ENCODE measurements around the gene KIAA1217. TPM values are rescaled to one million over a fixed set of nuclear protein-coding genes. Genes with fewer than 3 reads are reported as not detected.

Gene KIAA1217
- total and polyA plus RNA-seq, 2 experiments from 2014 or later, result 5.4 to 8.1 TPM

DNA sequence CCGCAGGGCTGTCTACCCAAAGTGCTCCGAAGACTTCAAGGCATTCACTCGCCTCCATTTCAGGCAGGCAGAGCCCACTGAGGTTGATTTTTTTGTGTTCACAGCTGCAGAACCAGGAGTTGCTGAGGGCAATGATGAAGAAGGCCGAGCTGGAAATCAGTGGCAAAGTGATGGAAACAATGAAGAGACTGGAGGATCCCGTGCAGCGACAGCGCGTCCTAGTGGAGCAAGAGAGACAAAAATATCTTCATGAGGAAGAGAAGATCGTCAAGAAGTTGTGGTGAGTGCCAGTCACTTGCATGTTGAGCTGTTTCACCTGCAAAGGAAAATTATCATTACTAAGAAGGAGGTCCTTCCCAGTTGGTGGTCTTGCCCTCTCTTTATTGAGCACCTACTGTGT lies 304.2 kb downstream of the KIAA1217 start:
- Histone ChIP-seq H3K36me3 (ENCODE audit: low read depth) (no peaks in the 10 kb centered on the region), H4K20me1 (ENCODE audit: insufficient read depth) (no peaks in the 10 kb centered on the region), H3K4me2 (ENCODE audit: unreplicated experiment) (no peak overlapping the region), H3F3A (ENCODE audit: insufficient read depth) (peaks cover 2% of the 10 kb centered on the region; the same call in 1 of the 2 replicates), H3K27me3 (replicated peaks; ENCODE audit: insufficient read depth) (no peaks in the 10 kb centered on the region), H3K9ac (no peak overlapping the region), H3K79me2 (ENCODE audit: insufficient read depth) (no peaks in the 10 kb centered on the region), H2AFZ (no peak overlapping the region), H3K9me2 (ENCODE audit: insufficient read depth) (no peaks in the 10 kb centered on the region), H3K9me3 (ENCODE audit: low read depth) (no peaks in the 10 kb centered on the region), H3K4me1 (ENCODE audit: insufficient read depth) (no peaks in the 10 kb centered on the region), H3K27ac (no peak overlapping the region), H3K4me3 (no peak overlapping the region)
- TF ChIP-seq EZH2 (IDR thresholded peaks at IDR 0.05; ENCODE audit: insufficient read depth, poor library complexity, severe bottlenecking) (no peak), EZH2phosphoT487 (IDR thresholded peaks at IDR 0.05; ENCODE audit: insufficient read depth, low read depth) (no peak)
- in situ Hi-C loops (cut with MboI), result loop anchor here (10.0 to 25.0 kb wide), 2 partner anchors 148 to 301 kb away; partner anchors contain the start of gene KIAA1217
- WGBS, 2 experiments (ENCODE audit: low coverage in 1 of 2, low lambda C conversion rate in 2 of 2, missing lambda C conversion rate in 2 of 2), result 54 to 60% methylated on average over 9 of the region's 9 CpGs
- DNase-seq, result peak; percentile 59

- no peak for DNase-seq
- H3K9ac ChIP-seq, result no peak overlapping the region
- H3K9me2 ChIP-seq (ENCODE audit: insufficient read depth), result no peaks in the 10 kb centered on the region
- H3K27me3 ChIP-seq (replicated peaks; ENCODE audit: insufficient read depth), result no peaks in the 10 kb centered on the region
- no peak overlapping the region for H3K4me2 ChIP-seq (ENCODE audit: unreplicated experiment)
- no peak overlapping the region for H3K27ac ChIP-seq
- H3K36me3 ChIP-seq (ENCODE audit: low read depth), result no peaks in the 10 kb centered on the region
- in situ Hi-C loops (cut with MboI), result loop anchor here (5.0 to 25.0 kb wide), 3 partner anchors 151 to 513 kb away; partner anchors contain the start of gene KIAA1217
- 0 out of 2 replicates have a peak, but pooled peaks cover 6% of the 10 kb centered on the region for H3K4me1 ChIP-seq (ENCODE audit: insufficient read depth)
- no peaks in the 10 kb centered on the region for H3K9me3 ChIP-seq (ENCODE audit: low read depth)
- H4K20me1 ChIP-seq (ENCODE audit: insufficient read depth), result no peaks in the 10 kb centered on the region
- 70 to 77% methylated on average over 2 of the region's 2 CpGs for WGBS, 2 experiments (ENCODE audit: low coverage in 1 of 2, low lambda C conversion rate in 2 of 2, missing lambda C conversion rate in 2 of 2)
- no peaks in the 10 kb centered on the region for H3K79me2 ChIP-seq (ENCODE audit: insufficient read depth)
- no peak overlapping the region for H2AFZ ChIP-seq
- no peak overlapping the region for H3K4me3 ChIP-seq
- TF ChIP-seq EZH2phosphoT487 (IDR thresholded peaks at IDR 0.05; ENCODE audit: insufficient read depth, low read depth), result no peak
- no peak for TF ChIP-seq EZH2 (IDR thresholded peaks at IDR 0.05; ENCODE audit: insufficient read depth, poor library complexity, severe bottlenecking)
- peaks cover 6% of the 10 kb centered on the region; the same call in 1 of the 2 replicates for H3F3A ChIP-seq (ENCODE audit: insufficient read depth)
These were observed 306.5 kb downstream of the KIAA1217 start for GRCh38 chr10:24515481-24515880.

GRCh38 chr10:24518411-24518810 lies 309.5 kb downstream of the KIAA1217 start:
- peak; percentile 26 for DNase-seq
- in situ Hi-C loops (cut with MboI), result loop anchor here (5.0 to 25.0 kb wide), 3 partner anchors 154 to 516 kb away; partner anchors contain the start of gene KIAA1217
- no peaks in the 10 kb centered on the region for H3K9me2 ChIP-seq (ENCODE audit: insufficient read depth)
- H3K9me3 ChIP-seq (ENCODE audit: low read depth), result no peaks in the 10 kb centered on the region
- 0 out of 2 replicates have a peak, but pooled peaks cover 6% of the 10 kb centered on the region for H3K4me1 ChIP-seq (ENCODE audit: insufficient read depth)
- no peak overlapping the region for H3K4me2 ChIP-seq (ENCODE audit: unreplicated experiment)
- H3K36me3 ChIP-seq (ENCODE audit: low read depth), result no peaks in the 10 kb centered on the region
- peak overlapping the region; percentile 74 for H2AFZ ChIP-seq
- no peaks in the 10 kb centered on the region for H3K79me2 ChIP-seq (ENCODE audit: insufficient read depth)
- no peaks in the 10 kb centered on the region for H3K27me3 ChIP-seq (replicated peaks; ENCODE audit: insufficient read depth)
- no peak overlapping the region; the same call in 1 of the 2 replicates for H3K9ac ChIP-seq
- H3K27ac ChIP-seq, result no peak overlapping the region
- H3F3A ChIP-seq (ENCODE audit: insufficient read depth), result peaks cover 6% of the 10 kb centered on the region; the same call in 1 of the 2 replicates
- no peaks in the 10 kb centered on the region for H4K20me1 ChIP-seq (ENCODE audit: insufficient read depth)
- H3K4me3 ChIP-seq, result no peak overlapping the region
- TF ChIP-seq EZH2 (IDR thresholded peaks at IDR 0.05; ENCODE audit: insufficient read depth, poor library complexity, severe bottlenecking) (no peak), EZH2phosphoT487 (IDR thresholded peaks at IDR 0.05; ENCODE audit: insufficient read depth, low read depth) (no peak)
- WGBS, 2 experiments (ENCODE audit: low coverage in 1 of 2, low lambda C conversion rate in 2 of 2, missing lambda C conversion rate in 2 of 2), result 63 to 64% methylated on average over 7 of the region's 7 CpGs

- H3K27me3 ChIP-seq (replicated peaks; ENCODE audit: insufficient read depth), result no peaks in the 10 kb centered on the region
- peak overlapping the region; percentile 74 for H2AFZ ChIP-seq
- no peaks in the 10 kb centered on the region for H4K20me1 ChIP-seq (ENCODE audit: insufficient read depth)
- H3K79me2 ChIP-seq (ENCODE audit: insufficient read depth), result no peaks in the 10 kb centered on the region
- no peaks in the 10 kb centered on the region for H3K36me3 ChIP-seq (ENCODE audit: low read depth)
- in situ Hi-C loops (cut with MboI), result loop anchor here (5.0 to 25.0 kb wide), 3 partner anchors 154 to 517 kb away; partner anchors contain the start of gene KIAA1217
- H3K4me3 ChIP-seq, result 0 out of 2 replicates have a peak overlapping the region, but pooled peaks have one; percentile 20
- H3K27ac ChIP-seq, result no peak overlapping the region
- H3K9me3 ChIP-seq (ENCODE audit: low read depth), result no peaks in the 10 kb centered on the region
- peak overlapping the region; percentile 56 for H3K4me2 ChIP-seq (ENCODE audit: unreplicated experiment)
- 10% methylated on average over 15 of the region's 15 CpGs for WGBS, 2 experiments (ENCODE audit: low coverage in 1 of 2, low lambda C conversion rate in 2 of 2, missing lambda C conversion rate in 2 of 2)
- no peaks in the 10 kb centered on the region for H3K9me2 ChIP-seq (ENCODE audit: insufficient read depth)
- peaks cover 6% of the 10 kb centered on the region; the same call in 1 of the 2 replicates for H3F3A ChIP-seq (ENCODE audit: insufficient read depth)
- TF ChIP-seq EZH2 (IDR thresholded peaks at IDR 0.05; ENCODE audit: insufficient read depth, poor library complexity, severe bottlenecking) (no peak), EZH2phosphoT487 (IDR thresholded peaks at IDR 0.05; ENCODE audit: insufficient read depth, low read depth) (no peak)
- H3K9ac ChIP-seq, result peak overlapping the region; percentile 22; the same call in 1 of the 2 replicates
- peak; percentile 79 for DNase-seq
- 0 out of 2 replicates have a peak, but pooled peaks cover 6% of the 10 kb centered on the region for H3K4me1 ChIP-seq (ENCODE audit: insufficient read depth)
These were observed 310.2 kb downstream of the KIAA1217 start for GRCh38 chr10:24518981-24519597.

All from GM23248 (cell line).